Lower leg skin (tissue), 3 donors: ENCODE results near the gene DPP6.

ENCODE experiments used
- POLR2A ChIP-seq, 2 donors: fragments of 450-650 bp; IDR thresholded peaks; one replicate each; pipeline ENCODE4 v1.6.1; 2016 to 2017; ENCODE audit warnings: antibody characterized with exemption in 2 of 2, mild to moderate bottlenecking in 1 of 2, moderate library complexity in 1 of 2
- TF ChIP-seq, protein P1 (sequence below), 3 donors: fragments of 450-650 bp; IDR thresholded peaks; one replicate each; pipeline ENCODE4 v1.5.1; 2016; ENCODE audit warnings: antibody characterized with exemption in 3 of 3, mild to moderate bottlenecking in 3 of 3, moderate library complexity in 2 of 3

DNA sequence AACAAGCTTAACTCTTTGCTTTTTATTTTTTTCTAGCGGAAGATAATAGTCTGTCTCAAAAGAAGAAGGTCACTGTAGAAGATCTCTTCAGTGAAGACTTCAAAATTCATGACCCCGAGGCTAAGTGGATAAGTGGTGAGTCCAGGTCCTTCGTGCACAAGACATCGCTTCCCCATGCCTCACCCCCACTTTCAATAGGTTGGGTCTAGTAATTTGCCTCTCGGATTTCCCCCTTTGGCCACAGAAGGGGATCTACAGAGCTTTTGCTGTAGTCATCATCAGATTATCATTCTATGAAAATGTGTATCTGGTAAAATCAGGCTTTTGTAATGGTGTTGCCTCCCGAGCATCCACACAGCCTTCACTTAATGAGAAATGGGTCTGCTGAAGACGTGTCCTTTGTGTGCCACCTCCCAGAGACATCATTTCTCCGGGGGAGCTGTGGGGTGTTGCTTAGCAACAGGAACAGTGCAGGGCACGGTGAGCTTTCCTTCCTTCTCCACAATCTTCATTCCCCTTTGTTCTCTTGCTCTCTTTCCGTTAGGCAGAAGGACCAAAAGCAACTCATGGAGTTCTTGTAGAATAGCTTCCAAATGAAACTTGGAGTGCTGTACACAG, 422.8 kb downstream of the DPP6 start:
- TF ChIP-seq, protein P1, sequence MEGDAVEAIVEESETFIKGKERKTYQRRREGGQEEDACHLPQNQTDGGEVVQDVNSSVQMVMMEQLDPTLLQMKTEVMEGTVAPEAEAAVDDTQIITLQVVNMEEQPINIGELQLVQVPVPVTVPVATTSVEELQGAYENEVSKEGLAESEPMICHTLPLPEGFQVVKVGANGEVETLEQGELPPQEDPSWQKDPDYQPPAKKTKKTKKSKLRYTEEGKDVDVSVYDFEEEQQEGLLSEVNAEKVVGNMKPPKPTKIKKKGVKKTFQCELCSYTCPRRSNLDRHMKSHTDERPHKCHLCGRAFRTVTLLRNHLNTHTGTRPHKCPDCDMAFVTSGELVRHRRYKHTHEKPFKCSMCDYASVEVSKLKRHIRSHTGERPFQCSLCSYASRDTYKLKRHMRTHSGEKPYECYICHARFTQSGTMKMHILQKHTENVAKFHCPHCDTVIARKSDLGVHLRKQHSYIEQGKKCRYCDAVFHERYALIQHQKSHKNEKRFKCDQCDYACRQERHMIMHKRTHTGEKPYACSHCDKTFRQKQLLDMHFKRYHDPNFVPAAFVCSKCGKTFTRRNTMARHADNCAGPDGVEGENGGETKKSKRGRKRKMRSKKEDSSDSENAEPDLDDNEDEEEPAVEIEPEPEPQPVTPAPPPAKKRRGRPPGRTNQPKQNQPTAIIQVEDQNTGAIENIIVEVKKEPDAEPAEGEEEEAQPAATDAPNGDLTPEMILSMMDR (IDR thresholded peaks at IDR 0.05), result no peak
- TF ChIP-seq POLR2A (IDR thresholded peaks at IDR 0.05), result no peak
